Globus pallidus (tissue), 1 donor: ENCODE measurements around the gene OR6C76.
A peak's percentile ranks its signal among the peaks of the same experiment; 100 is the strongest.
"Not testable (repeated sequence)": the region's sequence is repeated elsewhere in the genome, so short reads cannot be mapped to it uniquely, and the experiment has no call there.

ENCODE experiments used
- DNase-seq: peaks from one replicate; pipeline ENCODE4 v3.0.0-alpha.2; 2015; ENCODE audit warnings: low spot score

Gene OR6C76

GRCh38 chr12:55425954-55426353 is at the start of gene OR6C76:
Gene OR6C76, plus strand, starts transcription at chr12:55426254. Its CDS starts 0 bp downstream, at chr12:55426254.
- DNase-seq, result no peak

GRCh38 chr12:55385891-55386290 is 40.2 kb upstream of the OR6C76 start:
- DNase-seq, result no peak

- DNase-seq, result no peak
Observed at GRCh38 chr12:55392032-55392795, 33.8 kb upstream of the OR6C76 start.

GRCh38 chr12:55396326-55396725 is 29.7 kb upstream of the OR6C76 start:
- DNase-seq, result no peak

- DNase-seq, result no peak
Observed at GRCh38 chr12:55400229-55400628, 25.8 kb upstream of the OR6C76 start, which contains the start of gene OR6C65. Gene OR6C65, plus strand, starts transcription at chr12:55400529. Its CDS starts 0 bp downstream, at chr12:55400529.

- DNase-seq, result no peak
Observed at GRCh38 chr12:55407866-55408265, 18.2 kb upstream of the OR6C76 start.

- DNase-seq, result not testable (repeated sequence)
Observed at GRCh38 chr12:55409133-55409532, 16.9 kb upstream of the OR6C76 start.

GRCh38 chr12:55412138-55412537 is 13.9 kb upstream of the OR6C76 start:
- DNase-seq, result not testable (repeated sequence)

- not testable (repeated sequence) for DNase-seq
Observed at GRCh38 chr12:55413498-55414388, 12.3 kb upstream of the OR6C76 start.

- DNase-seq, result not testable (repeated sequence)
Observed at GRCh38 chr12:55414396-55414823, 11.6 kb upstream of the OR6C76 start.

GRCh38 chr12:55414889-55415288 is 11.2 kb upstream of the OR6C76 start:
- not testable (repeated sequence) for DNase-seq

GRCh38 chr12:55416961-55417360 is 9.1 kb upstream of the OR6C76 start:
- no peak for DNase-seq

GRCh38 chr12:55420307-55420962 is 5.6 kb upstream of the OR6C76 start:
- DNase-seq, result no peak

- no peak for DNase-seq
Observed at GRCh38 chr12:55428331-55429243, 2.5 kb downstream of the OR6C76 start.

- DNase-seq, result not testable (repeated sequence)
Observed at GRCh38 chr12:55441233-55441632, 15.2 kb downstream of the OR6C76 start.

- DNase-seq, result no peak
Observed at GRCh38 chr12:55443776-55444175, 17.7 kb downstream of the OR6C76 start, which contains the start of gene OR6C2. Gene OR6C2, plus strand, starts transcription at chr12:55444076. Its CDS starts 8,138 bp downstream, at chr12:55452214.

GRCh38 chr12:55445357-55445756 is 19.3 kb downstream of the OR6C76 start:
- DNase-seq, result no peak

- peak; percentile 30 for DNase-seq
Observed at GRCh38 chr12:55446326-55446725, 20.3 kb downstream of the OR6C76 start.

- DNase-seq, result no peak
Observed at GRCh38 chr12:55448825-55449224, 22.8 kb downstream of the OR6C76 start.

- DNase-seq, result not testable (repeated sequence)
Observed at GRCh38 chr12:55464926-55465325, 38.9 kb downstream of the OR6C76 start.

GRCh38 chr12:55467836-55468235 is 41.8 kb downstream of the OR6C76 start:
- no peak for DNase-seq
